Keratinocyte (primary cell): ENCODE measurements around the gene MLN. TPM values are rescaled to one million over a fixed set of nuclear protein-coding genes. Genes with fewer than 3 reads are reported as not detected.

Experiments
- DNase-seq: peaks from one replicate; pipeline ENCODE4 v3.0.0-alpha.2; 2011; ENCODE audit warnings: low read depth, missing footprints, low spot score
- FAIRE-seq: peaks from 2 replicates; lab custom pipeline; 2011; peaks lifted over from hg19 to GRCh38; lab: Jason Lieb, UNC
- H2AFZ ChIP-seq: 2 replicates; pipeline ENCODE4 v1.6.0; 2012; ENCODE audit warnings: low read length, control low read depth, inconsistent platforms; ENCODE audit not compliant: control insufficient read depth
- H3K27ac ChIP-seq: 2 replicates; pipeline ENCODE4 v1.5.1; 2011; ENCODE audit warnings: low read length; ENCODE audit not compliant: control insufficient read depth, insufficient read depth
- H3K27me3 ChIP-seq: 3 replicates; pipeline ENCODE4 v1.6.0; 2011; ENCODE audit warnings: low read length; ENCODE audit not compliant: control insufficient read depth, insufficient read depth; ENCODE audit errors: extremely low read depth
- H3K36me3 ChIP-seq, 2 experiments: 2 replicates in 1 of 2; 3 replicates in 1 of 2; pipeline ENCODE4 v1.5.1; 2011; ENCODE audit warnings: low read length in 2 of 2, mild to moderate bottlenecking in 1 of 2; ENCODE audit not compliant: control insufficient read depth in 2 of 2, insufficient read depth in 2 of 2; ENCODE audit errors: extremely low read depth in 1 of 2
- H3K4me1 ChIP-seq: 3 replicates; pipeline ENCODE4 v1.5.1; 2011; ENCODE audit warnings: low read length; ENCODE audit not compliant: control insufficient read depth, insufficient read depth; ENCODE audit errors: extremely low read depth
- H3K4me2 ChIP-seq: 3 replicates; pipeline ENCODE4 v1.6.0; 2011; ENCODE audit warnings: low read depth, low read length; ENCODE audit not compliant: control insufficient read depth, insufficient read depth; ENCODE audit errors: extremely low read depth
- H3K4me3 ChIP-seq, 3 experiments: fragments of 200-600 bp in 1 of 3; sonication (generic) in 1 of 3; 2 replicates in 2 of 3; 3 replicates in 1 of 3; pipeline ENCODE4 v1.5.1; 2011 to 2016; ENCODE audit warnings: low read length in 3 of 3, mild to moderate bottlenecking in 3 of 3, control low read depth in 2 of 3, inconsistent platforms in 1 of 3, low read depth in 1 of 3, mixed read lengths in 1 of 3, mixed run types in 1 of 3, moderate library complexity in 1 of 3; ENCODE audit not compliant: control insufficient read depth in 2 of 3, insufficient read depth in 2 of 3; ENCODE audit errors: extremely low read depth in 1 of 3
- H3K79me2 ChIP-seq: 2 replicates; pipeline ENCODE4 v1.6.0; 2012; ENCODE audit warnings: low read length; ENCODE audit not compliant: control insufficient read depth, insufficient read depth
- H3K9ac ChIP-seq: 3 replicates; pipeline ENCODE4 v1.6.0; 2011; ENCODE audit warnings: low read length; ENCODE audit not compliant: control insufficient read depth, insufficient read depth; ENCODE audit errors: extremely low read depth
- H3K9me1 ChIP-seq: 3 replicates; pipeline ENCODE4 v1.6.0; 2011; ENCODE audit warnings: low read length; ENCODE audit not compliant: control insufficient read depth, insufficient read depth; ENCODE audit errors: extremely low read depth
- H3K9me3 ChIP-seq: 2 replicates; pipeline ENCODE4 v1.5.1; 2012; ENCODE audit warnings: low read depth, low read length; ENCODE audit not compliant: control insufficient read depth
- H4K20me1 ChIP-seq: 3 replicates; pipeline ENCODE4 v1.6.0; 2011; ENCODE audit warnings: low read length; ENCODE audit not compliant: control insufficient read depth, insufficient read depth; ENCODE audit errors: extremely low read depth
- EZH2 ChIP-seq: IDR thresholded peaks from one replicate; pipeline ENCODE4 v1.6.1; 2012; ENCODE audit warnings: inconsistent platforms, mild to moderate bottlenecking, low read length, moderate library complexity
- dilution Hi-C: fragments of 300-500 bp; cut with MboI; formaldehyde crosslinking; loops from one replicate; pipeline ENCODE4 v1.7.0; 2020; ENCODE audit warnings: low sequenced_read_pairs; ENCODE audit not compliant: extremely low pct_ligation_motif_present
- polyA plus RNA-seq, 5 experiments: library from polyadenylated mRNA; depleted of rRNA in 3 of 5; stranded (reverse) in 3 of 5; stranded (forward) in 1 of 5; unstranded in 1 of 5; fragments of >200 nt; gene quantifications; 1 replicate in 1 of 5; 2 replicates in 3 of 5; 3 replicates in 1 of 5; pipeline versions ENCODE4 v1.2.1 to v1.2.3, GENCODE V29; 2011 to 2012; ENCODE audit warnings: missing spikeins in 2 of 5, low read depth in 1 of 5, low replicate concordance in 1 of 5
- TF ChIP-seq, protein P1 (sequence below), 3 experiments: IDR thresholded peaks in 1 of 3; conservative IDR thresholded peaks in 1 of 3; optimal IDR thresholded peaks in 1 of 3; 2 replicates in 2 of 3; 3 replicates in 1 of 3; pipeline versions ENCODE3 to v1.5.1; 2011; ENCODE audit warnings: low read length in 3 of 3, mild to moderate bottlenecking in 3 of 3, moderate library complexity in 2 of 3, control low read depth in 1 of 3, inconsistent platforms in 1 of 3; ENCODE audit not compliant: insufficient read depth in 2 of 3; ENCODE audit errors: extremely low read depth in 1 of 3

The MLN gene
- polyA plus RNA-seq, 1 donor (not counting 4 experiments of a cell fraction or from before 2014, with no cell fraction given), result not detected

DNA sequence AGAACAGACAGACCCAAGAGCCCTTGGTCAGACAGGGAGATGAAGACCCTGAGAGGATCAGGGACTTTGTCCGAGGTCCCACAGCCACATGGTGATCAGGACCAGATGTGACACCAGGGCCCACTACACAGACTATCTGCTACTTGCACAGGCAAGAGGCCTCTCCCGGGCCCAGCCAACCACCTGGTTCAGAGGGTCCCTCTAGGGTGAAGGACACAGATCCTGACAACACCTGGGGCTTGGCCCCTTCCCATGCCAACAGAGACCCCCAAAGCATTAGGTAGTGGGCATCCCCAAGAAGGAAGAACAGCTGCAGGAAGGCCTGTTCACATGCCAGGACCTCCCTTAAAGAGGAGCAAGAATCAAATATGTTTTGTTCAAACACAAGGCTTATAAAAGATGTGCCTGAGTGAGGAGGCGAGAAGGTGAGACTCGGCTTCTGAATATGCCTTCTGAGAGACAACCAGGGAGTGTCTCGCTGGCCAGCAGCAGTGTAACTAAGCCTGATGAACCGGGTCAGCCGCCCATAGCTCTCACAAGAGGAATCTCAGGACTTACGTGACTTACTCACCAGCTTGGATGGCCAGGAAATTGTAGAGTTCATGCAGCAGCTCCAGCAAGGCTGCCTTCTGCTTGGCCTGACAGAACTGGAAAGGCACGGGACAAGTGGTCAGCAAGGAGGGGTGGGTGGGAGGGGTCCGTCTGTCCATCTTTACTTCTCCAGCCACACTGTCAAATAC, 19.9 kb downstream of the MLN start:
- Histone ChIP-seq H3K36me3 (peaks cover 28 to 53% of the 10 kb centered on the region in 2 experiments), H2AFZ (no peak overlapping the region), H3K9ac (no peak overlapping the region), H3K27ac (no peak overlapping the region), H3K79me2 (peaks cover 41% of the 10 kb centered on the region), H3K9me3 (no peaks in the 10 kb centered on the region), H3K27me3 (no peaks in the 10 kb centered on the region), H3K4me1 (peaks cover 30% of the 10 kb centered on the region), H4K20me1 (peaks cover 7% of the 10 kb centered on the region), H3K4me2 (no peak overlapping the region), H3K9me1 (no peaks in the 10 kb centered on the region), H3K4me3 (no peak overlapping the region)
- DNase-seq, result no peak
- FAIRE-seq, result no peak
- TF ChIP-seq, protein P1, sequence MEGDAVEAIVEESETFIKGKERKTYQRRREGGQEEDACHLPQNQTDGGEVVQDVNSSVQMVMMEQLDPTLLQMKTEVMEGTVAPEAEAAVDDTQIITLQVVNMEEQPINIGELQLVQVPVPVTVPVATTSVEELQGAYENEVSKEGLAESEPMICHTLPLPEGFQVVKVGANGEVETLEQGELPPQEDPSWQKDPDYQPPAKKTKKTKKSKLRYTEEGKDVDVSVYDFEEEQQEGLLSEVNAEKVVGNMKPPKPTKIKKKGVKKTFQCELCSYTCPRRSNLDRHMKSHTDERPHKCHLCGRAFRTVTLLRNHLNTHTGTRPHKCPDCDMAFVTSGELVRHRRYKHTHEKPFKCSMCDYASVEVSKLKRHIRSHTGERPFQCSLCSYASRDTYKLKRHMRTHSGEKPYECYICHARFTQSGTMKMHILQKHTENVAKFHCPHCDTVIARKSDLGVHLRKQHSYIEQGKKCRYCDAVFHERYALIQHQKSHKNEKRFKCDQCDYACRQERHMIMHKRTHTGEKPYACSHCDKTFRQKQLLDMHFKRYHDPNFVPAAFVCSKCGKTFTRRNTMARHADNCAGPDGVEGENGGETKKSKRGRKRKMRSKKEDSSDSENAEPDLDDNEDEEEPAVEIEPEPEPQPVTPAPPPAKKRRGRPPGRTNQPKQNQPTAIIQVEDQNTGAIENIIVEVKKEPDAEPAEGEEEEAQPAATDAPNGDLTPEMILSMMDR (optimal IDR thresholded peaks at IDR 0.05 in 1 of 3, IDR thresholded peaks at IDR 0.05 in 1 of 3, conservative IDR thresholded peaks at IDR 0.05 in 1 of 3; ENCODE audit: extremely low read depth in 1 of 3, insufficient read depth in 2 of 3, low read length in 3 of 3), result no peak
- no peak for TF ChIP-seq EZH2
- dilution Hi-C loops, result no loop called here

GRCh38 chr6:33782561-33782960, 21.2 kb downstream of the MLN start:
- TF ChIP-seq, protein P1 (optimal IDR thresholded peaks at IDR 0.05 in 1 of 3, IDR thresholded peaks at IDR 0.05 in 1 of 3, conservative IDR thresholded peaks at IDR 0.05 in 1 of 3; ENCODE audit: extremely low read depth in 1 of 3, insufficient read depth in 2 of 3, low read length in 3 of 3), result no peak
- no peak for TF ChIP-seq EZH2
- Histone ChIP-seq H3K27me3 (no peaks in the 10 kb centered on the region), H2AFZ (no peak overlapping the region), H3K36me3 (peaks cover 36 to 63% of the 10 kb centered on the region in 2 experiments), H3K4me2 (no peak overlapping the region), H3K79me2 (peaks cover 33% of the 10 kb centered on the region), H3K4me3 (no peak overlapping the region), H3K9ac (no peak overlapping the region), H3K27ac (no peak overlapping the region), H4K20me1 (peaks cover 7% of the 10 kb centered on the region), H3K9me3 (no peaks in the 10 kb centered on the region), H3K4me1 (peaks cover 25% of the 10 kb centered on the region), H3K9me1 (no peaks in the 10 kb centered on the region)
- DNase-seq (no peak), FAIRE-seq (no peak)
- dilution Hi-C loops, result no loop called here
